ENCODE results near the gene DYNC2LI1.

DNA sequence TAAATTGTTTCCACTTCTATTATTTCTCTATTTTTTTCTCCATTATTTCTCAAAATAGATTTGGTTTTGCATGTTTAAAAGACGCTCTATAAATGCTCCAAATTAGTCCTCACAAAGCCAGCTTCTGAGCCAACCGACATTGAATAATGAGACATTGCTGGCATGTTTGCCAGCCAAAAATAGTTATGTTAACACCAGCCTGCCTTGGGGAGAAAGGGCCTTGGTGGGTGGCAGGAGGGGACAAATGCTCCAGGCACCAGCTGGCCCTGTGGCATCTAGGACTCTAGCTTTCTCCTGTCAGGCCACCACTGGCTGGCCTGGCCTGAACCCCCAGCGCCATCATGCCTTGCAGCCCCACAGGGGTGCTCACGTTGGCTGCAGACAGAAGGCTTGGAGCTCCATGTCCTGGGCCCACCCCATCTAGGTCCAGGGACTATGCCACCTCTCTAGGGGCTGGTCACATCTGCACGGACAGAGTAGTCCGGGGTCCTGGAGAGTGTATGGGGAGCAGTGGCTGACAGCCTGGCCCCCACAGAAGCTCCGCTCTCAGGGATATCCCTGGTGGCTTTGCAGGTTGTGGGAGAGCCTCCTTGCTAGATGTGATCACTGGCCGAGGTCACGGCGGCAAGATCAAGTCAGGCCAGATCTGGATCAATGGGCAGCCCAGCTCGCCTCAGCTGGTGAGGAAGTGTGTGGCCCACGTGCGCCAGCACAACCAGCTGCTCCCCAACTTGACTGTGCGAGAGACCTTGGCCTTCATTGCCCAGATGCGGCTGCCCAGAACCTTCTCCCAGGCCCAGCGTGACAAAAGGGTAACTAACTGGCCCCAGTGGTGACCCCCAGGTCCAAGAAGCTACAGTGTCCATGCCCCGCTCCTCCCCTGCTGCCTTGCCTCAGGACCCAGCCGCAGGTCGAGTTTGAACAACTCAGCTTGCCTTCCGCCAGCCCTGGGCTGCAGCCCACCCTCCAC lies 77.5 kb downstream of the DYNC2LI1 start:
- TF ChIP-seq, protein P1, sequence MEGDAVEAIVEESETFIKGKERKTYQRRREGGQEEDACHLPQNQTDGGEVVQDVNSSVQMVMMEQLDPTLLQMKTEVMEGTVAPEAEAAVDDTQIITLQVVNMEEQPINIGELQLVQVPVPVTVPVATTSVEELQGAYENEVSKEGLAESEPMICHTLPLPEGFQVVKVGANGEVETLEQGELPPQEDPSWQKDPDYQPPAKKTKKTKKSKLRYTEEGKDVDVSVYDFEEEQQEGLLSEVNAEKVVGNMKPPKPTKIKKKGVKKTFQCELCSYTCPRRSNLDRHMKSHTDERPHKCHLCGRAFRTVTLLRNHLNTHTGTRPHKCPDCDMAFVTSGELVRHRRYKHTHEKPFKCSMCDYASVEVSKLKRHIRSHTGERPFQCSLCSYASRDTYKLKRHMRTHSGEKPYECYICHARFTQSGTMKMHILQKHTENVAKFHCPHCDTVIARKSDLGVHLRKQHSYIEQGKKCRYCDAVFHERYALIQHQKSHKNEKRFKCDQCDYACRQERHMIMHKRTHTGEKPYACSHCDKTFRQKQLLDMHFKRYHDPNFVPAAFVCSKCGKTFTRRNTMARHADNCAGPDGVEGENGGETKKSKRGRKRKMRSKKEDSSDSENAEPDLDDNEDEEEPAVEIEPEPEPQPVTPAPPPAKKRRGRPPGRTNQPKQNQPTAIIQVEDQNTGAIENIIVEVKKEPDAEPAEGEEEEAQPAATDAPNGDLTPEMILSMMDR (conservative IDR thresholded peaks at IDR 0.05 in 1 of 2, IDR thresholded peaks at IDR 0.05 in 1 of 2; ENCODE audit: extremely low read depth in 1 of 2, insufficient read depth in 1 of 2, low read depth in 1 of 2, low read length in 2 of 2) = no peak
- TF ChIP-seq EZH2 (IDR thresholded peaks at IDR 0.05; ENCODE audit: borderline replicate concordance, low read length) = no peak

All from mammary epithelial cell (primary cell).